Fibroblast of skin of left biceps (primary cell): ENCODE data around the gene INTS3.
A peak's percentile ranks its signal among the peaks of the same experiment; 100 is the strongest.

Experiments
- DNase-seq, 2 experiments: peaks; one replicate each; pipeline ENCODE4 v3.0.0-alpha.2; 2013; ENCODE audit warnings: low read depth in 2 of 2

INTS3 gene

GRCh38 chr1:153727463-153728304 lies at the start of gene INTS3:
INTS3 (plus strand) TSS chr1:153728050; CDS start chr1:153728635, 585 bp downstream.
- DNase-seq, result peak; percentile 100

GRCh38 chr1:153678519-153679336 lies 49.1 kb upstream of the INTS3 start, which contains the start of gene NPR1:
NPR1 (plus strand) TSS chr1:153678688; CDS start chr1:153679109, 421 bp downstream.
- DNase-seq, result no peak

GRCh38 chr1:153679337-153680119 lies 48.3 kb upstream of the INTS3 start:
- DNase-seq, result no peak

- DNase-seq, result no peak
Observed at GRCh38 chr1:153680120-153680403, 47.8 kb upstream of the INTS3 start.

GRCh38 chr1:153682730-153683129 lies 45.1 kb upstream of the INTS3 start:
- no peak for DNase-seq

- no peak for DNase-seq
Observed at GRCh38 chr1:153683854-153684253, 44.0 kb upstream of the INTS3 start.

GRCh38 chr1:153684892-153685291 lies 43.0 kb upstream of the INTS3 start:
- DNase-seq, result no peak

GRCh38 chr1:153685544-153686340 lies 42.1 kb upstream of the INTS3 start:
- no peak for DNase-seq

- no peak for DNase-seq
Observed at GRCh38 chr1:153687346-153688125, 40.3 kb upstream of the INTS3 start.

GRCh38 chr1:153688276-153688675 lies 39.6 kb upstream of the INTS3 start:
- DNase-seq, result no peak

GRCh38 chr1:153688736-153689328 lies 39.0 kb upstream of the INTS3 start:
- DNase-seq, result no peak

- no peak for DNase-seq
Observed at GRCh38 chr1:153693466-153693865, 34.4 kb upstream of the INTS3 start.

GRCh38 chr1:153696741-153697140 lies 31.1 kb upstream of the INTS3 start:
- no peak for DNase-seq

GRCh38 chr1:153697191-153698019 lies 30.4 kb upstream of the INTS3 start:
- no peak for DNase-seq

- DNase-seq, result no peak
Observed at GRCh38 chr1:153698020-153698922, 29.6 kb upstream of the INTS3 start.

- no peak for DNase-seq
Observed at GRCh38 chr1:153698923-153699714, 28.7 kb upstream of the INTS3 start.

GRCh38 chr1:153699768-153700167 lies 28.1 kb upstream of the INTS3 start:
- no peak for DNase-seq
